Activated naive CD8-positive, alpha-beta T cell (primary cell): ENCODE results near the gene SPTBN1.
A peak's percentile ranks its signal among the peaks of the same experiment; 100 is the strongest.

Experiments used
- H3K27ac Mint-ChIP-seq: one replicate; pipeline ENCODE4 v1.8.0; 2021; ENCODE audit warnings: mixed read lengths
- H3K27me3 Mint-ChIP-seq: one replicate; pipeline ENCODE4 v1.8.0; 2021; ENCODE audit warnings: mixed read lengths
- H3K36me3 Mint-ChIP-seq: one replicate; pipeline ENCODE4 v1.8.0; 2021; ENCODE audit warnings: mixed read lengths
- H3K4me1 Mint-ChIP-seq: one replicate; pipeline ENCODE4 v1.8.0; 2021; ENCODE audit warnings: low read depth, mixed read lengths
- H3K4me3 Mint-ChIP-seq: one replicate; pipeline ENCODE4 v1.8.0; 2021; ENCODE audit warnings: mild to moderate bottlenecking, mixed read lengths
- H3K9me3 Mint-ChIP-seq: one replicate; pipeline ENCODE4 v1.8.0; 2021; ENCODE audit warnings: low read depth, mixed read lengths

SPTBN1 gene

DNA sequence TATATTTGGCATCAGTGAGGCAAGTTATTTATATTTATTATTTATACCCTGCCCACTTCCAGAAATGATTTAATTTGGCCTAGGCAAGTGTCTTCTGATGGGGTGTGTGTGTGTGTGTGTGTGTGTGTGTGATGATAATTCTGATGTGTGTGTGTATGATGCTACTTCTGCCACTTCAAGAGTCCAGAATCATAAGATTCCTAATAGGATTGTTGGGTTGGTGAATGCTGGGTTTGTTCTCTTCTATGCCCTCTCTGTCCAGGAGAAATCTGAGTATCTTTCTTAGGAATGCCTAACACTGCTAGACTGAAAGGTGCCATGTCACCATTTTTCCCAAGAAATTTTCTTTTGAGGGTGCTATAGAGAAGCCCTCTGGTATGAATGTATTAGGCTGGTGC, 122.5 kb downstream of the SPTBN1 start:
- peak overlapping the region; percentile 94 for H3K27ac Mint-ChIP-seq
- no peaks in the 10 kb centered on the region for H3K9me3 Mint-ChIP-seq
- H3K4me3 Mint-ChIP-seq, result peak overlapping the region; percentile 33

DNA sequence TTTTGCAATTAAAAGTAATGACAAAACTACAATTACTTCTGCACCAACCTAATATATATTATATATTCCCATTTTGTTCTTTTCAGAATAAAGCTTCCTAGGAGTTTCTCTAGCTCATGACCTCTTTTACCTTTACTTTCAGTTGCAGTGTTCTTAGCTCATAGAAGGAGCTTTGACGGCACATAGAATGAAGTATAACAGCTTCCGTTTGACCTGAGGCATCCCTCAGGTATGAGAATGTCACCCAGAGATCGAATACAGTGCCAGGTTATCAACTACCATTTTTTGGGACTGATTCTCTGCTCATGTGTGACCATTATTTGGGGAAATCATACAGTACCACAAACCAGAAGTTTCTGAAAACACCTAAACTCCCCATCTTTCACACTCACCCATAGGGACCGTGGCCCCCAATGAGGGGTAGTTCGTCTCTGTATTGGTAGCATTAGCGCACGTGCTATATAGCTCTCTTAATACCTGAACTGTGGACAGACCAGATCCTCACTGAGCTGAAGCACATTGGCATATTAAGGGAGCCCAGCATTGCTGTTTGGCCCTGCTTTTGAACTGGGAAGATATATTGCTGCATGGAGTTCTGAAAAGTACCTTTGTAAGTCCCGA, 123.0 kb downstream of the SPTBN1 start:
- Mint-ChIP-seq H3K4me3 (peak overlapping the region; percentile 83), H3K27me3 (no peaks in the 10 kb centered on the region), H3K27ac (peak overlapping the region; percentile 92), H3K9me3 (no peaks in the 10 kb centered on the region), H3K36me3 (peaks cover 3% of the 10 kb centered on the region), H3K4me1 (peaks cover 93% of the 10 kb centered on the region)

More for the DNA sequence above, 122.5 kb downstream of the SPTBN1 start:
- Mint-ChIP-seq H3K36me3 (peaks cover 3% of the 10 kb centered on the region), H3K27me3 (no peaks in the 10 kb centered on the region), H3K4me1 (peaks cover 93% of the 10 kb centered on the region)

DNA sequence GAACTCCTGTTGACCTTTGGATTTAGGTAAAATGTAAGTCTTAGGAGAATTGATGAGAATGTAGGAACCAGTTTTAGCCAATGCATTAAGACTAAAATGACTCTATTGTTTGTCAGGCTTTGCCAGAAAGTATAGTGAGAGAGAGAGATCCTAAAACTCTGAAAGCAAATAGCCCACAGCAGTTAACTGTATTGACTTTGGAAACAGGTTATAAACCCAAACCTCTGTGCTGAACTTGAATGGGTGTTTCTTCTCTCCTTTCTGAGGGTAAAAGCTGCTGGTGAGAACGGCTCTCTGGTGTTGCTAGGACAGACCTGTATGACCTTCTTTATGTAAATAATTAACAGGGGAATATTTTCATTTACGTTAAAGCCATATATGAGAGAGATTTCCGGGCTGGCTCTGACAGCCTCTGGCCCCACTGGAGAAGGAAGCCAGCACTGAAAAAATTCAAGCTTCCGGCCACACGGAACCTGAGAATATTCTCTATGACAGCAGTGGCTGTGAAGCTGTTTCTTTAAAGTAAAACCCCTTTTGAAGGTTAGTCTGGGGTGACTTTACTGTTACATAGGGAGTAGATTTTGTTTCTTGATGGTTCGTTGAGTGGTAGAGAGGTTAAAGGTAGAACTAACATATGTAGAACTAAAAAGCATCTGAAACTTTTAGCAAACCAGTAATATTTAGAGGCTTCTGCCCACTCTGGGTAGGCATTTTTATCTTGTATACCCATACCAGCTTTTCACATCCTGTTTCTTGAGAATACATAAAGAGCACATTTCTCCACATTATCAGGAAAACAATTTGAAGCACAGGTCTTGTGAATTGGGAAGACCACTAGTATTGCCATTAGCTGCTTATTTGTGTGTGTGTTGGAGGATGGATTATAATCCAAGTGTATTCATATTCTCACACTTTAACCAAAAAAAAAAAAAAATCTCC, 123.8 kb downstream of the SPTBN1 start:
- no peaks in the 10 kb centered on the region for H3K9me3 Mint-ChIP-seq
- H3K27ac Mint-ChIP-seq, result peak overlapping the region; percentile 92

DNA sequence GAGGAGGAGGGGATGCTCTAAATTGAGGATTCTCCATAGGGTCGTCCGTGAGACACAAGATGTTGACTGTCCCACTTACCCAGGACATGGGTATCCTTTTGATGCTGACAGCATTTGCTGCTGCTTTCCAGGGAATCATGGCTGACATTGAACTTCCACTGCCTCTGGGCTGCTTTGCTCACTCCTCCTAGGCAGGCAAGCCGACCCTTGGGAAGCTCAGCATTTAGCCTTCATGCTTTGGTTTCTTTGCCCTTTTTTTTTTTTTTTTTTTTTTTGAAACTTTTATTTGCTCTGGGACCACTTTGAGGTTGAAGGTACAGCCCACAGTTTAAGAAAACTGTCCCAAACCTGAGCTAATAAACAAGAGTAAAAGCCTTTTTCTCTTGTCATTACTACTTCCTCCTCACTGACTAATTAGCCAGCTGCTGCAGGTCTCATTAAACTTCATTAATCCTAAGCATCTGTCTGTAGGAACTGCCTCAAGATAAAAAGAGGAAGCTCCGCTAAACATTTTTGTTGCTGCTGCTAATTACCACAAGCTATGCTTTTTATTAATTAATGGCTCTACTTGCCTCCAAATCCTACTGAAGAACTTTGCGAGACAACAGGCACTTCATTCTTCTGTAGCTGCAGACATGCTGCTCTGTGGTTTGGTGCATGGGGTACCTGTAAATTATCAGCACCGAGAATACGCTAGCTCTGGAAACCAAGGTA, 125.4 kb downstream of the SPTBN1 start:
- Mint-ChIP-seq H3K4me3 (peak overlapping the region; percentile 80), H3K27ac (peak overlapping the region; percentile 94), H3K9me3 (no peaks in the 10 kb centered on the region), H3K4me1 (peaks cover 95% of the 10 kb centered on the region), H3K27me3 (no peaks in the 10 kb centered on the region), H3K36me3 (no peaks in the 10 kb centered on the region)

More for the DNA sequence above, 123.8 kb downstream of the SPTBN1 start:
- H3K27me3 Mint-ChIP-seq, result no peaks in the 10 kb centered on the region
- peaks cover 93% of the 10 kb centered on the region for H3K4me1 Mint-ChIP-seq
- peak overlapping the region; percentile 83 for H3K4me3 Mint-ChIP-seq
- peaks cover 3% of the 10 kb centered on the region for H3K36me3 Mint-ChIP-seq

DNA sequence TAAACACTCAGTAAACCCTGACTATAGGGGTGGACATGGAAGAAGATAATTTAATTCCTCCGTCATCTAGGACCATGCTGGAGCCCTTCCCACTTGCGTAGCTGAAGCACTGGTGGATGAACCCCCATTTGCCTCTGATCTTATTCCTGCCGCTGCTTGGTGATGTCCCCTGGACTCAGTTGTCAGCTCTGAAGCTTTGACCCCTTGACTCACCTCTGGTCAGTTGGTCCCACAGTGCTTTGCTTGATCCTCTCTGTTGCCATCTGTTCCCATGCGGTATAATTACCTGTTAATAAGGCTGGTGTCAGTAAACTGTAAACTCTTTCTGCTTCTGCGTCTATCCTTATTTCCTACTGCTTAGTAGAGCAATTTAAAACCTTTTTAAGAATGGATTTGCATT, 126.9 kb downstream of the SPTBN1 start:
- peak overlapping the region; percentile 94 for H3K27ac Mint-ChIP-seq
- peaks cover 95% of the 10 kb centered on the region for H3K4me1 Mint-ChIP-seq
- no peaks in the 10 kb centered on the region for H3K27me3 Mint-ChIP-seq
- peak overlapping the region; percentile 80 for H3K4me3 Mint-ChIP-seq
- no peaks in the 10 kb centered on the region for H3K36me3 Mint-ChIP-seq
- H3K9me3 Mint-ChIP-seq, result no peaks in the 10 kb centered on the region

DNA sequence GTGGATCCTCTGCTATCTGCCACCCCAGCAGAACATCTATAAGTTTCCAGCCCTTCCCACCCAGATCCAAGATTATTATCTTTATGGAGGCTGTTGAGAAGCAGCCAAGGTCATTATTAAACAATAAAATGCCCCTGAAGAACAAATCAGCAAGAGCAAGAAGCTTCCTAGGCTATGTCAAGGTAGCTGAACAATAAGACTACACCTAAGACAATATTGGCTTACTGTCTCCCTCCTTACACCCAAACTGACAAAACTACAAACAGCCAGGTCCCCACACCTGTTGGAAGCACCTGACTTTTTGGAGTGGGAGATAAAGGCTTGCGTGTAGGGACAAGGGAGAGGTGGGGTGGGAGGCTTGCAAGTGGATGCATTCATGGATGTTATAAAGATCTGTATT, 128.5 kb downstream of the SPTBN1 start:
- peaks cover 95% of the 10 kb centered on the region for H3K4me1 Mint-ChIP-seq
- H3K36me3 Mint-ChIP-seq, result no peaks in the 10 kb centered on the region
- peak overlapping the region; percentile 95 for H3K27ac Mint-ChIP-seq
- H3K27me3 Mint-ChIP-seq, result no peaks in the 10 kb centered on the region
- H3K9me3 Mint-ChIP-seq, result no peaks in the 10 kb centered on the region
- peak overlapping the region; percentile 77 for H3K4me3 Mint-ChIP-seq

DNA sequence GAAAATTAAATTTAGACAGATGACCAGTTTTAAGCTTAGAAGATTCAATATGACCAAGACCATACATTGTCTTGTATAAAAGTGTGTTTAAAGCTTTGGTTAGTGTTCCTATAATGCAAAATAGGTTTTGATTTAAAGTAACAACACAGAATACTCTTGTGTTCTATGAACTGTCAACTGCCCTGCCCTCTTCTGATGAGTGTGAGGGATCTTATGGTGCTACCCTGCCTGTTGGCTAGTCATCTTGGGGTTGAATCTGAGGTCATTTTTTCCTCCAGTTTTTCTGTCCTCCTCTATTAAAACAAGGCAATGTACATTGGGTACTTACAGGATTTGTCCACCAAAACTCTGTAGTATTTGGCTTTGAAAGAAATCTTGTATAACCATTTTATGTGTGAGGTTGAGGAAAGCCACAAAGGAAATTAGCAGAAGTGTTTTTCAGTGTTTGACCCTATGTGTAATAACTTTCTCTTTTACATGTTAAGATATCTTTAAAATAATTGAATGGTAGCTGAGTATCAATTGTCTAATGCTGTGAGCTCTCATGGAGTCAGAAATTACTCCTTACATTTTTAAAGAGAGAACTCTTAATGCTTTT, 129.1 kb downstream of the SPTBN1 start:
- no peaks in the 10 kb centered on the region for H3K9me3 Mint-ChIP-seq
- peaks cover 94% of the 10 kb centered on the region for H3K4me1 Mint-ChIP-seq
- peak overlapping the region; percentile 77 for H3K4me3 Mint-ChIP-seq
- H3K27me3 Mint-ChIP-seq, result no peaks in the 10 kb centered on the region
- peak overlapping the region; percentile 95 for H3K27ac Mint-ChIP-seq
- H3K36me3 Mint-ChIP-seq, result no peaks in the 10 kb centered on the region

DNA sequence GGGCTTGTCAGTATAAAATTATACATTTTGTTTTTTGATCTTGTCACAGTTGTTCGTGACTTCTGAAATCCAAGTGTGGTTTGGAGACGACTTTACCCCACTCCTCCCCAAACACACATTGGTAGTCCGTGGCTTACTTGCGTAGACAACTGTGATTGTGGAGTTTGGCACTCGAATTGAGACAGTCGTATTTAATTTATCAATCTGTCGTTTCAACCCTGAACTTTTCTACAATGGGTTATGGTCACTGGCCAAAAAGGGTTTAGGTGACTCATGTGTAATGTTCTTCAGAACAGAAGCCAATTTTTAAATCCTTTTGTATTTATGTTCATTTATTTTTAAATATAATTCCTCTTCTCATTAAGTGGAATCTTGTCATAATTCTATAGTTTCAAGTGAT, 129.9 kb downstream of the SPTBN1 start:
- no peaks in the 10 kb centered on the region for H3K36me3 Mint-ChIP-seq
- H3K4me1 Mint-ChIP-seq, result peaks cover 98% of the 10 kb centered on the region
- peak overlapping the region; percentile 81 for H3K4me3 Mint-ChIP-seq
- H3K9me3 Mint-ChIP-seq, result no peaks in the 10 kb centered on the region
- peak overlapping the region; percentile 95 for H3K27ac Mint-ChIP-seq
- no peaks in the 10 kb centered on the region for H3K27me3 Mint-ChIP-seq

DNA sequence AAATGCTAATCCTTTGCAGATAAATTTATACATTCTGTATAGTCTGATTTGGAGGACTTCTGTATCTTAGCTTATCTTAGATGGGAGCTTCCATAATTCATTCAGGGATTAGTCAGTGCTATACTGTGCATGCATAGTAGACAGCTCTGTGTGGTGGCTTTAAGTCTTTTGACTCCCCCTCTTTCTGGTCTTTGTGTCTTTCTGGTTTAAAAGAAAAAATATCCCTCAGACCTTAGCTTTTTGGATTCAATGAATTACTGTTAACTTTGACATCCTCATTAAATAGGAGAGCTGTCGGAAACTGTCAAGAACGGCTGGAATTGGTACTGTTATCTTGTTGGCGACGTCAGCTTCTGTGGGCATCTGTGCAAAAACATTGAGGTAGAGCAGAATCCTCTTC, 130.4 kb downstream of the SPTBN1 start:
- H3K9me3 Mint-ChIP-seq, result no peaks in the 10 kb centered on the region
- H3K36me3 Mint-ChIP-seq, result no peaks in the 10 kb centered on the region
- peak overlapping the region; percentile 81 for H3K4me3 Mint-ChIP-seq
- H3K27me3 Mint-ChIP-seq, result no peaks in the 10 kb centered on the region
- peaks cover 98% of the 10 kb centered on the region for H3K4me1 Mint-ChIP-seq
- H3K27ac Mint-ChIP-seq, result peak overlapping the region; percentile 95

DNA sequence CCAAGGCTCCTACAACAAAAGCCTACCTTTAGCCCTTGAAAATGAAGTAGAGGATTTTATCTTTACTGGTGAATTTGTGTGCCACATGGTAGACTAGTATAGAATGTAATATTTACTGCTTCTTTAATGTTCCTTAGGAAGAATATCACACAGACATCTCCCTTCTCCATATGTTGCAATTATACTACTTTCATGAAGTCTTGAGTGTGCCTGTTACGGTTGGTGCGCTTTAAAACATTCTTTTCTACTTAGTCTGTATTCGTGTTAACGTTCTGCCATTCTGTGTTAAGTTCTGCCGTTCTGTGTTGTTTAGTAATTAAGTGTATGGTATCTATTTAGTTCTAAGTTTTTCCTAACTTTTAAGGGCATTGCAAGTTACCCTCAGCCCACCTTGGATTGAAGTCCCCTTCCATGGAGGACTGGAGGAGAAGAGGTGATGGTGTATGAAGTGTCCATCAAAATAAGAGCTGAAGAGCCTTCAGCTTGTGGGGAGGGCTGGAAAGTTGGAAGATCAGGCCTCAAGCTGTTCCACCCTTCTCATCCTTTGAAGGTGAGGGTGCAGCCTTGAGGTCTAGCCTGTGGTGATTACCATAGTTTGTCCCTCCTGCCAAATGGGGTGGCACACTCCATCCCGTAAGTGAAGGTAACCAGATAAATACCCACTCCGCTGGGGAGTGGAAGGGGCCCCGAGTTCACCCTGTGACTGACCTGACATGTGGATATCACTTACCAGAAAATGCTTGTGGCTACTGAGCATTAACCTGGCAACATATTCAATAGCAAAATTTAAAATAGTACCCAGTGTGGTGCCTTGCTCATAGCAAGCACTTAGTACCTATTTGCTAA, 131.3 kb downstream of the SPTBN1 start:
- peak overlapping the region; percentile 81 for H3K4me3 Mint-ChIP-seq
- H3K27ac Mint-ChIP-seq, result peak overlapping the region; percentile 95
- H3K9me3 Mint-ChIP-seq, result no peaks in the 10 kb centered on the region
- peaks cover 95% of the 10 kb centered on the region for H3K4me1 Mint-ChIP-seq
- no peaks in the 10 kb centered on the region for H3K27me3 Mint-ChIP-seq
- no peaks in the 10 kb centered on the region for H3K36me3 Mint-ChIP-seq

DNA sequence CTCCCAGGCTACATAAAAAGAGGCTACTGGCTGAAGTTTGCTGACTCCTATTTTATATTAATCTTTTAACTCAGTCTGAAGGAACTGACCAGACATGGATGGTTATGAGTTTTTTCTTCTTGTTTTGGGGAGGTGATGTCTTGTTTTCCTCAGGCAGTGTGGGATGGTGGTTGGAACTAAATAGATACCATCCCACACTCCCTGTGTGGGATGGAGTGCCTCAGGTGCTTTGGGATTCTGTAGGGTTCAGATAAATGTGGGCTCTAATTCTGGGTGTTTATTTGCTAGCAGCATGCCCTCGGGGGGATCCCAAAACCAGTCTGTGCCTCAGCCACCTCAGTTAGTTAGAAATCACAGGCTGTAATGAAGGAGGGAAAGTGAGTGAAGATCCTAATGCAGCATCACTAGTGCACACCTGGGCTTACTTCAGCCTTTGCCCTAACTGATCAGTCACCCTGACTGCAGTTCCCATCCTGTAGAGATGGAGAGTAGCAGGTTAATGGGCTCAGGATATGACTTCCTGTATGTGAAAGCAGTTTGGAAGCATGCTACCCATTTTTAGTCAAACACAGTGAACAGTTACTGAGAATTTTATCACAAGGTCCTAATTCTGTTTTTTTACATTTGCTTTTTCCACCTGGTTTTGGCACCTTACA, 132.2 kb downstream of the SPTBN1 start:
- Mint-ChIP-seq H3K9me3 (no peaks in the 10 kb centered on the region), H3K4me1 (peaks cover 95% of the 10 kb centered on the region), H3K27ac (peak overlapping the region; percentile 95), H3K36me3 (peaks cover under 1% of the 10 kb centered on the region), H3K27me3 (no peaks in the 10 kb centered on the region), H3K4me3 (peak overlapping the region; percentile 54)

DNA sequence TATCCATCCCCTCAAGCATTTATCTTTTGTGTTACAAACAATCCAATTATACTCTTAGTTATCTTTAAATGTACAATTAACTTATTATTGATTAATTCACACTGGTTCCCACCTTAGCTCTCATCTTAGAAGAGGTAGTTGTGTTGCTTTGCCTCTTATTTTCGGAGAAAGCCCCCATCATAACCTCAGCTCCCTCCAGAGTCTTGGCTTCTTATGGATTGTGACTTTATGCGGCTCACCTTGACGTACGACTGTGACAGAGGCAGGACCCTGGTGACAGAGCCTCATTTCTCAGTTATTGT, 132.9 kb downstream of the SPTBN1 start:
- peaks cover 92% of the 10 kb centered on the region for H3K4me1 Mint-ChIP-seq
- no peaks in the 10 kb centered on the region for H3K9me3 Mint-ChIP-seq
- H3K27me3 Mint-ChIP-seq, result no peaks in the 10 kb centered on the region
- H3K27ac Mint-ChIP-seq, result peak overlapping the region; percentile 94
- H3K36me3 Mint-ChIP-seq, result peaks cover 3% of the 10 kb centered on the region
- peak overlapping the region; percentile 72 for H3K4me3 Mint-ChIP-seq

DNA sequence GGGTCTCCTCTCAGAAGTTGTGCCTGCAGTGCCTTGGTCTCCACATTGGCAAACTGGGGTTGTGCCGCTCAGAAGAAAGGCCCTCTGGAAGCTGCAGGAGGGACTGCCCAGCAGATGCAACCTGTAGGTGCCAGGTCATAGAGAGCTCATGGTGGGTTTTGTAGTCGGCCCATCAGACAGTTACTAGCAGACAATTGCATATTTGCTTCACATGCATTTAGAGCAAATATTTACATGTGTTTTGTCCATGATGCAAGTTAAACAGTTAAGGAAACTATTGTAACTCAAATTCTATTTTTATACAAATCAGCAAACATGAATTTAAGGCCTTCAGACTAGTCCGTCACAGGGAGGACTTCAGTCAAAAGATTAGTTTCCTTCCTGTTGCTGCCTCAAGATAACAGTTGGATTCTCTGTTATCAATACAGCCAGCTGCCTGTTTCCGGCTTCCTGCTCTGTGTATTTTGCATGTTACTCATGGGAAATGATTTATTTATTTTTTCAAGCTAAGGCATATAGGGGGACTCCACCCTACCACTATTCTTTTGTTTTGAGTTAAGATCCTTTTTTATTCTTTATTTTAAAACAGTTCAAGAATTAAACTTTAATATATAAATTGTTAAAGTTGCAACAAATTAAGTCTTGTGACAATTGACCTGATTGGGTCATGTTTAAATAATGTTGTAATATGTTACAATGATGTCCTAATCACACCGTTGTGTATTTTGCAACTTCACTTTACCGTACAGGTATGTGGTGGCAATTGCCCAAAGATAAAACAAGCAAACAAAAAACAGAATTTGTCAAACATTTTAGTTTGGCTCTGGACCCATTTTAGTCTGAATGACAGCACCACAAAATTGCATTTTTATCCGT, 133.5 kb downstream of the SPTBN1 start:
- peaks cover 90% of the 10 kb centered on the region for H3K4me1 Mint-ChIP-seq
- peaks cover 3% of the 10 kb centered on the region for H3K36me3 Mint-ChIP-seq
- peak overlapping the region; percentile 72 for H3K4me3 Mint-ChIP-seq
- peak overlapping the region; percentile 95 for H3K27ac Mint-ChIP-seq
- no peaks in the 10 kb centered on the region for H3K9me3 Mint-ChIP-seq
- no peaks in the 10 kb centered on the region for H3K27me3 Mint-ChIP-seq
